GM18867 (cell line): ENCODE data around the gene CES2.
"Not testable (repeated sequence)": the region's sequence is repeated elsewhere in the genome, so short reads cannot be mapped to it uniquely, and the experiment has no call there.

Experiments
- ATAC-seq: cut with Tn5 transposase; IDR thresholded peaks from one replicate; pipeline ENCODE4 v1.9.1; 2021; ENCODE audit warnings: mild to moderate bottlenecking, moderate library complexity; ENCODE audit not compliant: unreplicated experiment

Gene CES2, protein sequence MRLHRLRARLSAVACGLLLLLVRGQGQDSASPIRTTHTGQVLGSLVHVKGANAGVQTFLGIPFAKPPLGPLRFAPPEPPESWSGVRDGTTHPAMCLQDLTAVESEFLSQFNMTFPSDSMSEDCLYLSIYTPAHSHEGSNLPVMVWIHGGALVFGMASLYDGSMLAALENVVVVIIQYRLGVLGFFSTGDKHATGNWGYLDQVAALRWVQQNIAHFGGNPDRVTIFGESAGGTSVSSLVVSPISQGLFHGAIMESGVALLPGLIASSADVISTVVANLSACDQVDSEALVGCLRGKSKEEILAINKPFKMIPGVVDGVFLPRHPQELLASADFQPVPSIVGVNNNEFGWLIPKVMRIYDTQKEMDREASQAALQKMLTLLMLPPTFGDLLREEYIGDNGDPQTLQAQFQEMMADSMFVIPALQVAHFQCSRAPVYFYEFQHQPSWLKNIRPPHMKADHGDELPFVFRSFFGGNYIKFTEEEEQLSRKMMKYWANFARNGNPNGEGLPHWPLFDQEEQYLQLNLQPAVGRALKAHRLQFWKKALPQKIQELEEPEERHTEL

DNA sequence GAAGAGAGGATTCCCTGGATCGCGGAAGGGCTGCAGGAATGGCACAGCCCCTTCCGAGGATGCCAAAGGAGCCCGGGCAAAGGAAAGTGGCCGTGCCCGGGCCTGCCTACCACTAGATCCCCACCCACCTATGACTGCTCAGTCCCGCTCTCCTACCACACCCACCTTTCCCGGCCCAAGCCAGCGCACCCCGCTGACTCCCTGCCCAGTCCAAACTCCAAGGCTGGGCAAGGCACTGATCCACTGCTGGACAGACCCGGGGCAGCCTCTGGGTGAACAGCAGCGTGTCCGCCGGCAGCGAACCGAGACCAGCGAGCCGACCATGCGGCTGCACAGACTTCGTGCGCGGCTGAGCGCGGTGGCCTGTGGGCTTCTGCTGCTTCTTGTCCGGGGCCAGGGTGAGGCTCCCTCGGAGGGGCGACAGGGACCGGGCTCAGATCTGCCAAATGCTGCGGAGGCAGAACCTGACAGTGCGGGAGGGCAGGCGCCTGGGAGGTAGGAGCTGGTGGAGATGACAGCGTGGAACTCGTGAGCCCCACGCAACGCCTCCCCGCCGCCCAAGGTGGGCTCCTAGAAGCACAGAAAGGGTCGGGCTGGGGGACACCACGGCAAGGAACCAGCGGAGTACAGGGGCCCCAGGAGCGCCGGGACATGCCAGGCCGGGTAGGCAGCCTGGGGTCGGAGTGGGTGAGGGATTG is at the start of gene CES2:
Gene CES2, plus strand, starts transcription at position 203 of the 698 bp plus-strand sequence. Its CDS starts 120 bp downstream, at position 323.
- ATAC-seq, result no peak

DNA sequence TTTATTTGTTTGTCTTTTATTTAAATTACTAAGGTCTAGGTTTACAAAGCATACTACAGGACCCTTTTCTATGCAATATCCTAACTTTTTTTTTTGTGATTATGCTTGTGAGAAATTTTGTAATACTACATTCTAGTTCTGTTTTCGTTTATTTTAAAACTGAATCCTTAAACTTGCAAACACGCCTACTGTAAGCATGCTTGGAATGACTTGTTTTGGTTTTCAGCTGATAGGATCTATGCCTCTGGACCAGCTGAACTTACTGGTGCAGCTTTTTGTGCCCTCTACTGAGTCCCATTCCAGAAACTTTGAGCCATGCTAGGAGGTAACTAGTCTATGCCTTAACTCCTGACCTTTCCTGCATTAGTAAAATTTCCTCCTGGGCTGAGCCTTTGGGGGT is 49.0 kb upstream of the CES2 start:
- no peak for ATAC-seq

DNA sequence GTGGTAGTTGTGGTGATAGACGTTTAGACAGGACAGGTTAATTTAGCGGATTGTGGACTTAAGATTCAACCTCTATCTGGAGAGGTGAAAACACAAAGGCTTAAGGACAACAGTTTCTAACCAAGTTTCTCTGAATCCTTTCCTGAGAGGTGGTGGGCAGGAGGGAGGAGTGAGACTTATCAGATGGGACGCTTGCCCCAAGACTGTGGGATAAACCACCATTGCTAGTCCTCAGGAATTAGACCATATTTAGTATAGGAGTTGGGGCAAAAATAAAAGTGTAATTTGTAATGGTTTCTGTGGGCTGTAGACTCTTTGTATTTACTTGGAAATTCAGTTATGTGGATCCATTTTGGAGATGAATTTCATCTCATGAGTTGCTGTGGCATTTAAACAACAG is 48.4 kb upstream of the CES2 start:
- no peak for ATAC-seq

DNA sequence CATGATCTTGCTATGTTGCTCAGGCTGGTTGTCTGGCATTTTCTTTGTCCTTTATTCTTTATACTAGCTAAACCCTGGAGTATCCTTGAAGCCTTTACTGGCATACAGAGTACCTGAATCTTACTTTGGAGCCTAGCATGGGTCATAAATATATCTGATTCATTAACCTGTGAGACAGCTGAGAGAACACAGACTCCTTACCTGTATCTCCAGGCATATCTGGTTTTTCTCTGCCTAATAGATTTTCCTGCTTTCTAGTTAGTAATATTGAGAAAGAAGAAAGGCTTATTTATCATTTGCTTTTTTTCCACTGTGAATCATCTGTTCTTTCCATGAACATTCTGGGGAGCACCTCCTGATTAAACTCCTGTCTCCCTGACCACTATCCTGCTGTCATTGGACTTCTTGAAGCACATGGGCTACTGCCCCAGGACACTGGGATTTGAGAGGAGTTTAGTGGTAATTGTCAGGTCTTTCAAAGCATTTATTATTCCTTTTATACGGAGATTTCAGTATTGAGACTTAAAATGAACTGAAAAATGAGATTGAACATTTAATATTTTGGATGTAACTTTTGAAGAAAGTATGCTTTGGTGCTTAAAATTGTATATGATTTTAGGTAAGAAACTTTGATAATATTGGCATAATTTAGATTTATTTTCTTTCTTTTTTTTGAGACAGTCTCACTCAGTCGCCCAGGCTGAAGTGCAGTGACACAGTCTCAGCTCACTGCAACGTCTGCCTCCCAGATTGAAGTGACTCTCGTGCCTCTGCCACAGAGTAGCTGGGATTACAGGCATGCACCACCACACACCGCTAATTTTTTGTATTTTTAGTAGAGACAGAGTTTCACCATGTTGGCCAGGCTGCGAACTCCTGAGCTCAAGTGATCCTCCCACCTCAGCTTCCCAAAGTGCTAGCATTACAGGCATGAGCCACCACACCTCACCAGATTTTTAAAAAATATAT is 46.4 kb upstream of the CES2 start:
- no peak for ATAC-seq

DNA sequence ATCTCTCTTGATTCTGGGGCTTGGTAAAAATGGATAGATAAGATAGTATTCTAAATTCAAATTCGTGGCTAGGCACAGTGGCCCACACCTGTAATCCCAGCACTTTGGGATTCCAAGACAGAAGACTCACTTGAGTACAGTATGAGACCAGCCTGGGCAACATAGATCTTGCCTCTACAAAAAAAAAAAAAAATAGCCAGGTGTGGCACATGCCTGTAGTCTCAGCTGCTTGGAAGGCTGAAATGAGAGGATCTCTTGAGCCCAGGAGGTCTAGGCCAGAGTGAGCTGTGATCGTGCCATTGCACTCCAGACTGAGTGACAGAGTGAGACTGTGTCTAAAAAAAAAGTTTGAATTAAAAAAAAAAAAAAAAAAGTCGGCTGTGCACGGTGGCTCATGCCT is 45.7 kb upstream of the CES2 start:
- no peak for ATAC-seq

DNA sequence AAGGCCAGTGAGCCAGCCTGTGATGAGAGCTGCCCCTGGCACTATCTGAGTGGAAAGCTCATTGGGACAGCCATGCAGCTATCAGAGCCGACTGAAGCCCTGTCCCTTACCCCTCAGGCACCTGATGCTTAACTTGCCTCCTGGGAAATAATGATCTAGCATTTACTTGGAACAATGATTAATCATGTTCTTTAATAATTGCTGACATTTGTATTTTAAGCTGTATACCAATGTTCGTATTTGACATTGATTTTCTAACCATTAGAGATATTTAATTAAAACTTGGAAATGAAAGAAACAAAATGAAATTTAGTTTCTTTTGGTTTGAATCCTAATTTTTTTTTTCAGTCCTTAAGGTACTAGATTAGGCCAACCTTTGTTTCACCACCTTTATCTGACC is 44.5 kb upstream of the CES2 start:
- ATAC-seq, result no peak

DNA sequence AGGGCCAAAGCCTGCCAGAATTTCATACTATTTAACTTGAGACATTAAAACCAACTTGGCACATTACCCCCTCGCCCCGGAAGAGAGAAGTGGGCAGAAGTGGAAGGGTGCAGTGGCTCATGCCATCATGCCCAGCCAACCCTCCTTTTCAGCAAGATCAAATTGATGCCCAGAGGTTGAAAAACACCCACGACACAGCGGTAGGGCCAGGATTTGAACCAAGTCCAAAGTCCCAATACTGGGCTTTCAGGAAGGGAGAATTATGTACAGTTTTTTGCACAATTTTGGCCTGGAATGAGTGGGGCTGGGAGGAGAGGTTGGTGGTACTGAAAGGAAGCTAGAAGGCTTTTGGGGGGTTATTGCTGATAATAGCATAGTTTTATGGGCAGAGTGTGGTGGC is 44.0 kb upstream of the CES2 start:
- no peak for ATAC-seq

DNA sequence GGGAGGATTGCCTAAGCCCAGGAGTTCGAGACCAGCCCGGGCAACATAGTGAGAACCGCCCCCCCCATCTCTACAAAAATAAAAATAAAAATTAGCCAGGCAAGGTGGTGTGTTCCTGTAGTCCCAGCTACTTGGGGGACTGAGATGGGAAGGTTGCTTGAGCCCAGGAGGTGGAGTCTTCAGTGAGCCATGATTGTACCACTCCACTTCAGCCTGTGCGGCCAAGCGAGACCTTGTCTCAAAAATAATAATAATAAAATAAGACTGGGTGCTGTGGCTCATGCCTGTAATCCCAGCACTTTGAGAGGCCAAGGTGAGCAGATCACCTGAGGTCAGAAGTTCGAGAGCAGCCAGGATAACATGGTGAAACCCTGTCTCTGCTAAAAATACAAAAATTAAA is 43.5 kb upstream of the CES2 start:
- ATAC-seq, result no peak

DNA sequence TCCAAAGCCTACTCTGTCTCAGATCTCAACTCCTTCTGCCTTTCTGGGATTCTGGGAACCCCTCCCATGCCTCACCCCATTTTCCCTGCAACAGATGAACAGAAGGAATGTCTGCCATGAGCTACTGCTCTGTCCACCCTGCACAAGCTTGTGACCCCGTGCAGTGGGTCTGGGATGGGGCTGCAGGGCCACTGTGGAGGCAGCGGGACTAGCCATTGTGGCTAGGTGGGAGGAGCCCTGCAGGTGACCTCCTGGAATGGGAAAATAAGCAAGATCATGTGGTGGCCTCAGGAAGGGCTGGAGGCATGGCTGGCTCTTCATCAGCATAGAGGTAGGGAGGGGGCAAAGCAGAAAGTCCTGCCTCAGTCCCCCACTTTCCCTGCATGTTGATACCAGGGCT is 41.3 kb upstream of the CES2 start:
- ATAC-seq, result no peak

DNA sequence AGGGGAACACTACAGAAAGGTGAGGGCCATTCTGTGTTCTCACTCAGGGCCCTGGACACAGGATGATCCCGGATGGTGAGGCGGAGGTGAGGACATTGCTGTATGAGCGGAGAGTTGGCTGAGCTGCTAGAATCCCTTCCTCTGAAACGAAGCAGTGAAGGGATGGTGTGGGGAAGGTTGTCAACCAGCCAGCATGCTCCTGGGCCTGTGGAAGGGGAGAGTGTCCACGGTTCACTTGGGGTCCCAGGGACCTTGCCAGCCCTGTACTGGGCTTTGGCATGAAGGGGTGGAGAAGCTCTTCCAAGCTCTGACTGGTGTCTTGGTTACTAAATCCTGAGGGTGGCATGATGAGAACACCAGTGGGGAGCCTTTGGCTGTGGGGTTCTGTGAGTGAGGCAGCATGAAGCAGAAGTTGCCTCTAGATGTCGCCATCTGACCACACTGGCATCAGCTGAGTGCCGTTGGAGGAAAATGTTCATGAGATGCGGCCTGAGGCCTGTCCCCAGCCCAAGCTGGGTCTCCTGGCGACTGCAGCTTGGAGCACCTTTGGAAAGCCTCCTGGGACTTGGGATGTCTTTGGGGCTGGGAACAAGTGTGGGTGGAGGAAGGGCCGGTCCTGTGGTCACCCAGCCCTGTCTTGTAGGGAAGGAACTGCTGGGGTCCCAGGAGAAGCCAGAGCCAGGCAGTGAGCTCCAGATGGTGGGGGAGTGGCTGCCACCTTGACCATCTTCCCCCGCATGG is 40.2 kb upstream of the CES2 start:
- peak; percentile 71 for ATAC-seq

DNA sequence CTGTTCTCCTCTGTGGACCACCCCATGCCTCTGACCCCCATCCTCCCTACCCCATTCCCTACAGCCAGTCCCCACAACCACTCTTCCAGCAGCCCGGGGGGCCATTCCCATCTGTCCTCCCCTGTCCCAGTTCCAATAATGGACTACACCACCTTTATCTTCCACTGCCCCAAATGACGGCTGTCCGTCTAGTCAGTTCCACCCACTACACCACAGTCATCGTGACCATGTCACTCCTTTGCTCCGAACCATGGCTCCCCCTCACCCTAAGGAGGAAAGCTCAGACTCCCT is 39.7 kb upstream of the CES2 start:
- ATAC-seq, result no peak

DNA sequence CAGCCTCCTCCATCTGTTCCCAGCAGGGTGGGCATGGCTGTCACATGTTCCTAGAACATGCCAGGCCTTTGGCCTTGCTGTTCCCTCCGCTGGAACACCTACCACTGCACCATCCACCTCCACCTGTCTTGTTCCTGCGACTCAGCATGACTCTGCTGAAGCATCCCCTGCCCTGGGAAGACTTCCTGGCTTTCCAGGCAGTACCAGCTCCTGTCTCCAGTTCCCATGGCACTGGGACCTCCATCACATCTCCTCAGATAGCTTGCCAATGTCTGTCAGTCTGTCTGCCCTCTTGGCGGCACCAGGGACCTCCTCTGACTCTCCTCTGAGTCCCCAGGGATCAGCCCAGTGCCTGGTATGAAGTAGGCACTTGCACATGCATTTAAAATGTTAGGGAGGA is 39.3 kb upstream of the CES2 start:
- ATAC-seq, result no peak

DNA sequence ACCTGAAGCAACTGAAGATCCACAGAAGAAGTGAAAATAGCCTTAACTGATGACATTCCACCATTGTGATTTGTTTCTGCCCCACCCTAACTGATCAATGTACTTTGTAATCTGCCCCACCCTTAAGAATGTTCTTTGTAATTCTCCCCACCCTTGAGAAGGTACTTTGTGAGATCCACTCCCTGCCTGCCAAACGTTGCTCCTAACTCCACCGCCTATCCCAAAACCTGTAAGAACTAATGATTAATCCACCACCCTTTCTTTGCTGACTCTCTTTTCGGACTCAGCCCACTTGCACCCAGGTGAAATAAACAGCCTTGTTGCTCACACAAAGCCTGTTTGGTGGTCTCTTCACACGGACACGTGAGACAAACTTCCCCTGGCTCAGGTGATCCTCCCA is 38.6 kb upstream of the CES2 start:
- ATAC-seq, result not testable (repeated sequence)

DNA sequence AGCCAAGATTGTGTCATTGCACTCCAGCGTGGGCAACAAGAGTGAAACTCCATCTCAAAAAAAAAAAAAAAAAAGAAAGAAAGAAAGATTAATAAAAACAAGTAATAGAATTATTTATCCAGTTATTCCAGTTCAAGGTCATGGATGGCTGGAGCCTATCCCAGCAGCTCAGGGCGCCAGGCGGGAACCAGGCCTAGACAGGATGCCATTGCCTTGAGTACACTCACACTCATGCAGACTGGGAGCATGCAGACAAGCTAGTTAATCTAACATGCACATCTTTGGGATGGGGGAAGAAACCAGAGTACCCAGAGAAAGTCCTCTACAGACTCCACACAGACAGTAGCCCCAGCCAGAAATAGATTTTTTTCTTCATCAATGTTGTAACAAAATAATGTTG is 37.1 kb upstream of the CES2 start:
- no peak for ATAC-seq

DNA sequence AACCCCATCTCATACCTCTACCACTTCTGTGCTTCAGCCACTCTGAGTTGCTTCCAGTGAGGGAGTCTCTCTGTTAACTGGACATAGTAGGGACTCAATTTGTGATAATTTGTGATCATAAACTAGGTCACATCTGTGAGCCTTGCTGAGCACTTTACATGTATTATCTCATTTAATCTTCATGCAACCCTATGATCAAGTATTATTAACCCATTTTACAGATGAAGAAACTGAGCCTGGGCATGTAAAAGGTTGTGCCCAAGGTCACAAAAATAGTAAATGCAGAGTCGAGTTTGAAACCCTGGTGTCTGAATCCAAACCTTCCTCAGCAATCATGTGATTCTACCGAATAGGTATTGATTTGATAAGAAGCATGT is 36.4 kb upstream of the CES2 start:
- no peak for ATAC-seq

DNA sequence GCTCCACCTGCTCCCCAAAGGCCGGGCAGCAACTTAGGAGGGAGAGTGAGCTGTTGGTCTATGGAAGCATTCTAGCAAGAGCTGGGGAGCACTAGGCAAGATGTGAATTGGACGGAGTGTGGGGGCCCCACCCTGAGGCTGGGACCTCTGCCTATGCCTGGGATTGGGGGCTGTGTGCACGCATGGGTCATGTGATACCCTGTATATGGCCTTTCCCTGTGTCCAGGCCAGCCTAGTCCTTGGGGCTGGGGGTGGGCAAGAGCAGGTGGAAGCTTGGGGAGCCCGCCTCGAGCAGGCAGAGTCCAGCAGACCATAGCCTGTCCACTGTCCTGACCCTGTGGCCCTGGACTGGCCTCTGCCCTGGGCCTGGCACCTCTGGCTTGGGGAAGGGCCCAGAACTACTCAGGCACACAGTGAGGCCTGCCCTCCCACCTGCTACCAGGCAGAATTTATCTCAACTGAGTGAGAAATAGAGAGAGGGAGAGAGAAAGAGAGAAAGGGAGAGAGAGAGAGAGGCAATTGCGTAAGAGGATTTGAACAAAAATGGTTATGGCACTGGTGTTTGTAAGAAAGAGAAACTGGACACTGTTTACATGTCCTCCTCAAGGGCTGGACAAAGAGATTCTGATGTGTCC is 35.9 kb upstream of the CES2 start:
- no peak for ATAC-seq

DNA sequence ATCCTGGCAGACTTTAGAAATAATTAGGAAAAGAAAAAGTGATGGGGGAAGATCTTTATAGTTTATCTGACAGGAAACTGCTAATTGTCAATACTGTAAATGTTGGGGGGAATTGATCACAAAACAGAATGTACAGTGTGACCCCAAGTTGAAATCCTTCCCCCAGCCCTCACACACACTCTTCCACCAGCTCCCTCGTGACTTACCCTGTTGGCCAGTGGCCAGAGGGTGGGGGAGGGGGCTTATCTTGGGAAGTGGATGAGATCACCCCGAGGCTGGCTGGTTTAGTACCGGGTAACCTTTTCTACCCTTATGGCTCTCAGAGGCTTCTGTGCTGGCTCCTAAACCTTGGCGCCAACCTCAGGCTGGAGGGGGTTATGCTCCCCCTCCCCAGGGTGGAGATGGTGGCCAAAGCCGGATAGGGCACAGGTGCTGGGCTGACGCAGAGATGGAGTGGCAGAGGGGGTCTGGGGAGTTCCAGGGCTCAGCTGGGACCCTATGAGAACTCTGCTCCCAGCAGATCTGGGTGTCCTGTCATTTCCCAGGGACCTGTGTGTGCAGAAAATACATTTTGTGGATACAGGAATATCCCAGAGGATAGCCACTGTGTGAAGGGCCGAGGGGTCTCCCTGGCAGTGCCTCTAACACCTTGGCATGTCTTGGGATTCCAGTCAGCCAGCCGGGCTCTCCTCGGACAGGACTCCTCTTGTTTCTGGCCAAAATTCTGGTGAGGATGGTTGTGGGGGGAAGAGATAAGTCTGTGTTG is 35.2 kb upstream of the CES2 start:
- no peak for ATAC-seq

DNA sequence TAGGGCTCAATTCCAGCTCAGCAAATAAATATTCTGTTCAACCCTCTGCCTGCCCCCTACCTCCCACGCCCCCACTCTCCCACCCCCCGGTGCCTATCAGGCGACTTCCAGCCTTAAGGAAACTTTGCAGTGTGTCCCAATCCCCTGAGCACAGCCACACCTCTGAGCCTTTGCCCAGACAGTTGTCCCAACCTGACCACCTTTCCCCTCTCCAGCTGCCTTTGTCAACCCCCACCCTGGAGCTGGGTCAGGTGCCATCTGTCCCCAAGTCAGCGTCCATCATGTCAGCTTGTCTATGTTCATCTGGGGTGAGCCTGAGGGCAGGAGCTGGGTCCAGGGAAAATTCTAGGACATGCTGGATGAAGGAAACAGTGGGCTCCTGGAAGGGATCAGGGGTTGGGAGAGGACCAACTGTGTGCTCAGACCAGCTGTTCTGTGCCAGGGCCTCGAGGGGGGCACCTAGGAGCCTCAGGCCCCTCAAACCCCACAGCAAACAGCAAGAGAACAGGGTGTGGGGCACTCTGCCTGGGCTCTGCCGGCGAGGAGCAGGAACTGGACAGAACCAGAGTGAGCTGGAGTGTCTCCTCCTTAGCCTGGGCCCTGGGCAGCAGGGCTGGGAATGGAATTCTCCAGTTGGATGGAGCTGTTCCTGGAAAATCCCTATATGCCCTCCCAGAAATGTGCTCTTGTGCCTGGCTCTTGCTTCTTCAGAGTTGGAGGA is 34.4 kb upstream of the CES2 start:
- ATAC-seq, result no peak

DNA sequence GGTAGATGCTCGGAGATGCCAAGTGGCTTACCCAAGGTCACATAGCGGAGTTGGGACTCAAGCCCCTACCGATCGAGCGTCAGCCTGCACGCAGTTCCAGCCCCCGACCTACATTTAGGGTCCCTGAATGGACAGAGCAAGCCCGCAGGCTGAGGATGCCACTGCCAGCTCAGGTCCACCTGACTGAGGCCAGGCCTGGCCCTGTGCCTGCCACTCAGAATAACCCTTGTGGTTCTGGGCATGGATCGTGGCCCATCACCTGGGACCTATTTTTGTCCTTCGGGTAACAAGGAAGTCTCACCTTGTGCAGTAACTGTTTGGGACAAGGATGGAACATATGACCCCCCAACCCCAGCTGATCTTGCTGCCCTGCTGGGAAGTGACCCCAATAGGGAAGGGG is 33.7 kb upstream of the CES2 start:
- ATAC-seq, result no peak
